SKM-1 (cell line): Measurements from ENCODE around the gene CPT1B.

Source experiments
- DNase-seq: peaks from one replicate; lab custom pipeline; 2025; ENCODE audit not compliant: unreplicated experiment; lab: John Stamatoyannopoulos, UW

Gene CPT1B

GRCh38 chr22:50586416-50586815 lies 8.2 kb upstream of the CPT1B start:
- DNase-seq, result no peak

GRCh38 chr22:50585781-50586180 lies 7.6 kb upstream of the CPT1B start:
- no peak for DNase-seq

GRCh38 chr22:50585238-50585637 lies 7.0 kb upstream of the CPT1B start:
- no peak for DNase-seq

GRCh38 chr22:50584106-50585096 lies 6.2 kb upstream of the CPT1B start:
- no peak for DNase-seq

- DNase-seq, result no peak
Observed at GRCh38 chr22:50583294-50583861, 5.2 kb upstream of the CPT1B start.

GRCh38 chr22:50582493-50583293 lies 4.5 kb upstream of the CPT1B start, which contains the start of gene CHKB:
TSS of gene CHKB (minus strand) at chr22:50582849. CDS start at chr22:50582781, 68 bp downstream.
- DNase-seq, result peak; percentile 96

GRCh38 chr22:50581950-50582492 lies 3.8 kb upstream of the CPT1B start:
- no peak for DNase-seq

- no peak for DNase-seq
Observed at GRCh38 chr22:50581031-50581949, 3.1 kb upstream of the CPT1B start.

GRCh38 chr22:50579752-50580151 lies 1.5 kb upstream of the CPT1B start:
- DNase-seq, result no peak

- DNase-seq, result no peak
Observed at GRCh38 chr22:50578776-50579310, 616 bp upstream of the CPT1B start.

- no peak for DNase-seq
Observed at GRCh38 chr22:50577697-50577986, 585 bp downstream of the CPT1B start.

- DNase-seq, result no peak
Observed at GRCh38 chr22:50576806-50577696, 1.2 kb downstream of the CPT1B start.

- DNase-seq, result no peak
Observed at GRCh38 chr22:50576070-50576469, 2.2 kb downstream of the CPT1B start.

GRCh38 chr22:50575426-50575941 lies 2.7 kb downstream of the CPT1B start:
- DNase-seq, result no peak

- DNase-seq, result no peak
Observed at GRCh38 chr22:50574383-50574755, 3.9 kb downstream of the CPT1B start.

- DNase-seq, result no peak
Observed at GRCh38 chr22:50573491-50574382, 4.5 kb downstream of the CPT1B start.

GRCh38 chr22:50572965-50573364 lies 5.3 kb downstream of the CPT1B start:
- DNase-seq, result no peak
